ENCODE data around the gene GOLT1B. TPM values are rescaled to one million over a fixed set of nuclear protein-coding genes. Genes with fewer than 3 reads are reported as not detected.
"Not testable (repeated sequence)": the region's sequence is repeated elsewhere in the genome, so short reads cannot be mapped to it uniquely, and the experiment has no call there.

GOLT1B gene, protein sequence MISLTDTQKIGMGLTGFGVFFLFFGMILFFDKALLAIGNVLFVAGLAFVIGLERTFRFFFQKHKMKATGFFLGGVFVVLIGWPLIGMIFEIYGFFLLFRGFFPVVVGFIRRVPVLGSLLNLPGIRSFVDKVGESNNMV
- 10 to 100 TPM; 15.5 to 16.9 TPM for total RNA-seq

GRCh38 chr12:21501258-21502163 is at the start of gene GOLT1B, which contains the start of gene RECQL:
TSS of gene GOLT1B (plus strand) at chr12:21501789. CDS start at chr12:21501924, 135 bp downstream.
TSS of gene RECQL (minus strand) at chr12:21501635. CDS start at chr12:21499570, 2,065 bp downstream.
- Histone ChIP-seq H3K36me3 (no peaks in the 10 kb centered on the region), H3K27ac (peak within 1 kb of the TSS; percentile 91 to 93), H3K9me3 (no peaks in the 10 kb centered on the region), H3K4me1 (peaks cover 0 to 54% of the 10 kb centered on the region in 2 donors), H3K27me3 (no peaks in the 10 kb centered on the region), H3K4me3 (peak within 1 kb of the TSS; percentile 92 to 98)
- peak; percentile 99 for DNase-seq (ENCODE audit: low spot score)
- TF ChIP-seq CTCF (IDR thresholded peaks at IDR 0.05), result no peak

- H3K4me3 ChIP-seq, result no peak overlapping the region
- H3K9me3 ChIP-seq, result no peaks in the 10 kb centered on the region
- peaks cover 44% of the 10 kb centered on the region for H3K36me3 ChIP-seq
- no peak for TF ChIP-seq CTCF (IDR thresholded peaks at IDR 0.05)
- H3K27me3 ChIP-seq, result no peaks in the 10 kb centered on the region
- no peak for DNase-seq (ENCODE audit: low spot score)
- no peak overlapping the region for H3K27ac ChIP-seq
- H3K4me1 ChIP-seq, result no peaks in the 10 kb centered on the region
These were observed 48.2 kb upstream of the GOLT1B start for GRCh38 chr12:21453312-21453852.

DNA sequence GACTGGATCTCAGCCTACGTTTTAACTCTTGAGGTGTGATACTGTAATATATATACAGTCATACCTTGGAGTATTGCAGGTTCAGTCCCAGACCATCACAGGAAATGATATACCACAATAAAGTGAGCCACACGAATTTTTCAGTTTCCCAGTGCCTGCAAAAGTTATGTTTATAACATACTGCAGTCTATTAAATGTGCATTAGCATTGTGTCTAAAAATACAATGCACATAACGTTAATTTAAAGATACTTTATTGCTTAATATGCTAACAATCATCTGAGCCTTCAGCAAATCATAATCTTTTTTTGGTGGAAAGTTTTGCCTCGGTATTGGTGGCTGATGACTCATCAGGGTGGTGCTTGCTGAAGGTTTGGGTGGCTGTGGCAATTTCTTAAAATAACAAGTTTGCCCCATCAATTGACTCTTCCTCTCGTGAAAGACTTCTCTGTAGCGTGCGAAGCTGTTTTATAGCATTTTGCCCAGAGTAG is 45.3 kb upstream of the GOLT1B start:
- peaks cover 46% of the 10 kb centered on the region for H3K36me3 ChIP-seq
- H3K27ac ChIP-seq, result no peak overlapping the region
- no peak overlapping the region for H3K4me3 ChIP-seq
- no peaks in the 10 kb centered on the region for H3K4me1 ChIP-seq
- H3K27me3 ChIP-seq, result no peaks in the 10 kb centered on the region
- no peaks in the 10 kb centered on the region for H3K9me3 ChIP-seq
- TF ChIP-seq CTCF (IDR thresholded peaks at IDR 0.05), result no peak
- no peak for DNase-seq (ENCODE audit: low spot score)

DNA sequence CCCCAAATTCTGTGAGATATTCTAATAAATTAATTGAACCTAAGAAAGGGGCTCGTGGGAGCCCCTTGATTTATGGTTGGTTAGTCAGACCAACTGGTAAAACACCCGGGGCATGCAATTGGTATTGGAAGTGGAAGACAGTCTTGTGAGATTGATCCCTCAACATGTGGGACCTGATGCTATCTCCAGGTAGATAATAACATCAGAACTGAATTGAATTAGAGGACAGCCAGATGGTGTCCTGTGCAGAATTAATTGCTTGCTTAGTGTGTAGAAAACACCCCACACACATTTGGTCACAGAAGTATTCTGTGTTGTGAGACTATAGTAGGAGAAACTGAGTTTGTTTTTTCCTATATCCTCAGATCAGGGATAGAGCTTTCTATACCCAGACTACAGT is 42.1 kb upstream of the GOLT1B start:
- peaks cover 61% of the 10 kb centered on the region for H3K36me3 ChIP-seq
- no peak for TF ChIP-seq CTCF (IDR thresholded peaks at IDR 0.05)

DNA sequence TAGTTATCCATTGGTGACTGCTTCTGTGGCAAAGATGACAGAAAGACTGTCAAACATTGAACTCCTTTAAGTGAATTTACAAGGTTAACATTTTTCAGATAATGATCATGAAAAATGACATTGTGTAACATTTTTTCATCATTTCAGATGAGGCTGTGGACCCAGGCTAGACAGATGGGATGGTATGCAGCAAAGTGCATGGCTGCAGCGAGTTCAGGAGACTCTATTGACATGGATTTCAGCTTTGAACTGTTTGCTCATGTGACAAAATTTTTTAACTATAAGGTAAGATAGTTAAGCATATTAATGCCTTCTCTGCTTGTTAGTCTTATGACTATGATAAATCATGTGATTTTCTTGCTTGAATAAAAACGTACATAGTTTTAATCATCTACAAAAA is 34.3 kb upstream of the GOLT1B start:
- H3K36me3 ChIP-seq, result peaks cover 59% of the 10 kb centered on the region
- not testable (repeated sequence) for H3K27me3 ChIP-seq; DNase-seq (ENCODE audit: low spot score); H3K4me3 ChIP-seq; H3K27ac ChIP-seq; H3K9me3 ChIP-seq; H3K4me1 ChIP-seq

More for the DNA sequence above, 42.1 kb upstream of the GOLT1B start:
- DNase-seq (ENCODE audit: low spot score), result no peak
- no peaks in the 10 kb centered on the region for H3K9me3 ChIP-seq
- H3K27me3 ChIP-seq, result no peaks in the 10 kb centered on the region
- H3K27ac ChIP-seq, result no peak overlapping the region
- no peak overlapping the region for H3K4me3 ChIP-seq
- no peaks in the 10 kb centered on the region for H3K4me1 ChIP-seq

DNA sequence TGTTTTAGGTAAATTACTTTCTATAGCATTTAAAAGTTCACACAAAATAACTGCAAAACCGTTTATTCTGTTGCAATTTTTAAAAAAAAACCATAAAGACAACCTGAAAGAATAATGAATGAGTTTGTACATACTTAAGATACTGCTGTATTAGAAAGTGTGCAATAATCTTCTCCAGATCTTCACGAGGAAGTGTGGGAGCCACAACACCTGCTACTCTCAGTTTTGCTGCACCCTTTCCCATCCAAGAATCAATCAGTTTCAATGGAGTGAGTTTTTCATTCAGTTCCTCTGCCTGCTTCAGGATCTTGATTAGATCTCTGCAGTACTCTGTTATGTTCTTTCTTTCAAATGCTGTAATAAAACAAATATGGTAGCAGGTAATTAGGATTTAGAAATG is 30.3 kb upstream of the GOLT1B start:
- no peaks in the 10 kb centered on the region for H3K4me1 ChIP-seq
- H3K4me3 ChIP-seq, result no peak overlapping the region
- H3K27me3 ChIP-seq, result no peaks in the 10 kb centered on the region
- no peak for DNase-seq (ENCODE audit: low spot score)
- peaks cover 73% of the 10 kb centered on the region for H3K36me3 ChIP-seq
- H3K9me3 ChIP-seq, result no peaks in the 10 kb centered on the region
- H3K27ac ChIP-seq, result no peak overlapping the region
- no peak for TF ChIP-seq CTCF (IDR thresholded peaks at IDR 0.05)
